NT2/D1 (cell line): ENCODE measurements around the gene PDS5B.

Source experiments
- DNase-seq: peaks from one replicate; pipeline ENCODE4 v3.0.0-alpha.2; 2011; ENCODE audit warnings: low read depth, low spot score
- H3K27me3 ChIP-seq: 2 replicates; pipeline ENCODE4 v1.6.0; 2011; ENCODE audit warnings: mild to moderate bottlenecking; ENCODE audit not compliant: insufficient read length, insufficient read depth
- H3K36me3 ChIP-seq: 2 replicates; pipeline ENCODE4 v1.6.1; 2011; ENCODE audit warnings: mild to moderate bottlenecking, low read length, mixed read lengths; ENCODE audit not compliant: insufficient read depth, insufficient read length
- H3K4me1 ChIP-seq: 2 replicates; pipeline ENCODE4 v1.5.1; 2011; ENCODE audit not compliant: insufficient read depth, insufficient read length
- H3K4me3 ChIP-seq: 2 replicates; pipeline ENCODE4 v1.5.1; 2011; ENCODE audit warnings: low read depth; ENCODE audit not compliant: insufficient read length
- H3K9ac ChIP-seq: 2 replicates; pipeline ENCODE4 v1.6.0; 2011; ENCODE audit warnings: low read depth; ENCODE audit not compliant: insufficient read length
- H3K9me3 ChIP-seq: 2 replicates; pipeline ENCODE4 v1.5.1; 2011; ENCODE audit warnings: mild to moderate bottlenecking, low read length; ENCODE audit not compliant: insufficient read depth
- SUZ12 ChIP-seq: IDR thresholded peaks from 2 replicates; pipeline ENCODE4 v1.6.1; 2011; ENCODE audit not compliant: insufficient read length, insufficient read depth; ENCODE audit errors: extremely low read depth
- YY1 ChIP-seq: IDR thresholded peaks from 2 replicates; pipeline ENCODE4 v1.6.1; 2011; ENCODE audit not compliant: insufficient read length, insufficient read depth
- ZNF274 ChIP-seq: IDR thresholded peaks from 2 replicates; pipeline ENCODE4 v1.6.1; 2011; ENCODE audit warnings: mild to moderate bottlenecking, low read depth, low read length

PDS5B gene

GRCh38 chr13:32592082-32592481 is 5.8 kb downstream of the PDS5B start:
- Histone ChIP-seq H3K36me3 (peaks cover 3% of the 10 kb centered on the region), H3K27me3 (no peaks in the 10 kb centered on the region), H3K4me1 (no peaks in the 10 kb centered on the region), H3K9ac (no peak overlapping the region), H3K9me3 (no peaks in the 10 kb centered on the region), H3K4me3 (no peak overlapping the region)
- no peak for TF ChIP-seq YY1
- TF ChIP-seq SUZ12: no peak
- no peak for TF ChIP-seq ZNF274
- no peak for DNase-seq

GRCh38 chr13:32594157-32594738 is 8.0 kb downstream of the PDS5B start:
- no peak overlapping the region for H3K4me3 ChIP-seq
- no peak overlapping the region for H3K9ac ChIP-seq
- H3K27me3 ChIP-seq: no peaks in the 10 kb centered on the region
- TF ChIP-seq YY1 (no peak), ZNF274 (no peak)
- H3K4me1 ChIP-seq: no peaks in the 10 kb centered on the region
- no peaks in the 10 kb centered on the region for H3K9me3 ChIP-seq
- no peak for DNase-seq
- H3K36me3 ChIP-seq: peaks cover 3% of the 10 kb centered on the region

GRCh38 chr13:32595306-32595705 is 9.1 kb downstream of the PDS5B start:
- Histone ChIP-seq H3K9me3 (no peaks in the 10 kb centered on the region), H3K4me1 (no peaks in the 10 kb centered on the region), H3K4me3 (no peak overlapping the region), H3K27me3 (no peaks in the 10 kb centered on the region), H3K9ac (no peak overlapping the region), H3K36me3 (peaks cover 3% of the 10 kb centered on the region)
- TF ChIP-seq YY1: no peak
- no peak for TF ChIP-seq ZNF274
- TF ChIP-seq SUZ12: no peak
- DNase-seq: no peak

GRCh38 chr13:32600890-32601289 is 14.6 kb downstream of the PDS5B start:
- Histone ChIP-seq H3K4me1 (no peaks in the 10 kb centered on the region), H3K4me3 (no peak overlapping the region), H3K9ac (no peak overlapping the region), H3K36me3 (no peaks in the 10 kb centered on the region), H3K9me3 (no peaks in the 10 kb centered on the region), H3K27me3 (no peaks in the 10 kb centered on the region)
- TF ChIP-seq YY1 (no peak), ZNF274 (no peak), SUZ12 (no peak)
- DNase-seq: no peak

- H3K27me3 ChIP-seq: no peaks in the 10 kb centered on the region
- H3K36me3 ChIP-seq: no peaks in the 10 kb centered on the region
- peaks cover 17% of the 10 kb centered on the region for H3K9me3 ChIP-seq
- H3K4me1 ChIP-seq: no peaks in the 10 kb centered on the region
- H3K4me3 ChIP-seq: no peak overlapping the region
- H3K9ac ChIP-seq: no peak overlapping the region
- no peak for TF ChIP-seq YY1
- DNase-seq: no peak
Observed at GRCh38 chr13:32609428-32609827, 23.2 kb downstream of the PDS5B start.

- no peak for DNase-seq
- Histone ChIP-seq H3K4me1 (no peaks in the 10 kb centered on the region), H3K27me3 (no peaks in the 10 kb centered on the region), H3K9me3 (peaks cover 17% of the 10 kb centered on the region), H3K4me3 (no peak overlapping the region), H3K9ac (no peak overlapping the region), H3K36me3 (no peaks in the 10 kb centered on the region)
- TF ChIP-seq ZNF274 (no peak), YY1 (no peak), SUZ12 (no peak)
Observed at GRCh38 chr13:32610538-32610937, 24.3 kb downstream of the PDS5B start.

- H3K36me3 ChIP-seq: no peaks in the 10 kb centered on the region
- H3K4me3 ChIP-seq: no peak overlapping the region
- no peak overlapping the region for H3K9ac ChIP-seq
- DNase-seq: no peak
- H3K4me1 ChIP-seq: no peaks in the 10 kb centered on the region
- H3K27me3 ChIP-seq: no peaks in the 10 kb centered on the region
- peaks cover 17% of the 10 kb centered on the region for H3K9me3 ChIP-seq
- no peak for TF ChIP-seq YY1
- no peak for TF ChIP-seq ZNF274
- TF ChIP-seq SUZ12: no peak
Observed at GRCh38 chr13:32610977-32611376, 24.7 kb downstream of the PDS5B start.
